Measurements from ENCODE around the gene BRD1. TPM values are rescaled to one million over a fixed set of nuclear protein-coding genes. Genes with fewer than 3 reads are reported as not detected.

The BRD1 gene
- polyA plus RNA-seq, 4 donors, result 34.1 to 46.0 (median 35.2) TPM

- DNase-seq (ENCODE audit: low read depth in 4 of 4, low spot score in 3 of 4), result peak; percentile 26 to 48 (median 37)
Observed at GRCh38 chr22:49735411-49735900, 92.2 kb downstream of the BRD1 start.

GRCh38 chr22:49734882-49735281 is 92.8 kb downstream of the BRD1 start:
- DNase-seq (ENCODE audit: low read depth in 4 of 4, low spot score in 3 of 4), result no peak

- no peak for DNase-seq (ENCODE audit: low read depth in 4 of 4, low spot score in 3 of 4)
Observed at GRCh38 chr22:49734390-49734789, 93.3 kb downstream of the BRD1 start.

GRCh38 chr22:49733631-49734030 is 94.0 kb downstream of the BRD1 start:
- DNase-seq (ENCODE audit: low read depth in 4 of 4, low spot score in 3 of 4), result no peak

- DNase-seq (ENCODE audit: low read depth in 4 of 4, low spot score in 3 of 4), result no peak
Observed at GRCh38 chr22:49730656-49731055, 97.0 kb downstream of the BRD1 start.

GRCh38 chr22:49728570-49729271 is 99.0 kb downstream of the BRD1 start:
- DNase-seq (ENCODE audit: low read depth in 4 of 4, low spot score in 3 of 4), result no peak

GRCh38 chr22:49727881-49728569 is 99.6 kb downstream of the BRD1 start:
- no peak for DNase-seq (ENCODE audit: low read depth in 4 of 4, low spot score in 3 of 4)

- DNase-seq (ENCODE audit: low read depth in 4 of 4, low spot score in 3 of 4), result no peak
Observed at GRCh38 chr22:49727191-49727880, 100.3 kb downstream of the BRD1 start.

GRCh38 chr22:49726701-49727101 is 101.0 kb downstream of the BRD1 start:
- no peak for DNase-seq (ENCODE audit: low read depth in 4 of 4, low spot score in 3 of 4)

GRCh38 chr22:49726022-49726681 is 101.5 kb downstream of the BRD1 start:
- no peak for DNase-seq (ENCODE audit: low read depth in 4 of 4, low spot score in 3 of 4)

GRCh38 chr22:49725516-49725915 is 102.2 kb downstream of the BRD1 start:
- DNase-seq (ENCODE audit: low read depth in 4 of 4, low spot score in 3 of 4), result no peak

- peak in 3 of 4 donors; percentile 27 to 33 (median 31) for DNase-seq (ENCODE audit: low read depth in 4 of 4, low spot score in 3 of 4)
Observed at GRCh38 chr22:49724893-49725489, 102.7 kb downstream of the BRD1 start.

GRCh38 chr22:49724030-49724892 is 103.4 kb downstream of the BRD1 start:
- no peak for DNase-seq (ENCODE audit: low read depth in 4 of 4, low spot score in 3 of 4)

- no peak for DNase-seq (ENCODE audit: low read depth in 4 of 4, low spot score in 3 of 4)
Observed at GRCh38 chr22:49723478-49724029, 104.1 kb downstream of the BRD1 start.

Other genes starting within 250 kb of the BRD1 start
- gene ZBED4, start 26.0 kb upstream of the BRD1 start, polyA plus RNA-seq (ENCODE audit: insufficient read length in 4 of 4), result 10 to 100 TPM; 13.6 to 18.1 (median 16.6) TPM
- 10 to 100 TPM; 19.7 to 40.9 (median 28.1) TPM for gene ALG12, start 90.6 kb upstream of the BRD1 start, polyA plus RNA-seq (ENCODE audit: insufficient read length in 4 of 4)
- 10 to 100 TPM; 25.4 to 38.3 (median 29.0) TPM for gene CRELD2, start 90.8 kb upstream of the BRD1 start, polyA plus RNA-seq (ENCODE audit: insufficient read length in 4 of 4)
- 10 to 100 TPM; 13.8 to 26.2 (median 15.3) TPM for gene PIM3, start 132.9 kb upstream of the BRD1 start, polyA plus RNA-seq (ENCODE audit: insufficient read length in 4 of 4)
- under 1 TPM in 3 of 4 donors, not detected in 1; 0.04 to 0.07 (median 0.05) TPM for gene IL17REL, start 184.9 kb upstream of the BRD1 start, polyA plus RNA-seq (ENCODE audit: insufficient read length in 4 of 4)
- under 1 TPM in 1 of 4 donors, not detected in 3; 0.05 TPM for gene TTLL8, start 230.4 kb upstream of the BRD1 start, polyA plus RNA-seq (ENCODE audit: insufficient read length in 4 of 4)

All from left renal pelvis (tissue), 4 donors.